HFF-Myc (cell line): ENCODE data around the gene CPNE6.

Source experiments
- DNase-seq: peaks from one replicate; pipeline ENCODE4 v3.0.0-alpha.2; 2011; ENCODE audit warnings: low read depth; ENCODE audit errors: extremely low read depth
- H3K4me3 ChIP-seq: replicated peaks from 2 replicates; pipeline ENCODE4 v1.5.1; 2011; ENCODE audit warnings: low read depth, mild to moderate bottlenecking, control low read depth, low read length
- CTCF ChIP-seq: IDR thresholded peaks from 2 replicates; pipeline ENCODE4 v1.5.1; 2012; ENCODE audit warnings: mild to moderate bottlenecking, low read depth, low read length, control low read depth; ENCODE audit errors: missing control alignments

CPNE6 gene

DNA sequence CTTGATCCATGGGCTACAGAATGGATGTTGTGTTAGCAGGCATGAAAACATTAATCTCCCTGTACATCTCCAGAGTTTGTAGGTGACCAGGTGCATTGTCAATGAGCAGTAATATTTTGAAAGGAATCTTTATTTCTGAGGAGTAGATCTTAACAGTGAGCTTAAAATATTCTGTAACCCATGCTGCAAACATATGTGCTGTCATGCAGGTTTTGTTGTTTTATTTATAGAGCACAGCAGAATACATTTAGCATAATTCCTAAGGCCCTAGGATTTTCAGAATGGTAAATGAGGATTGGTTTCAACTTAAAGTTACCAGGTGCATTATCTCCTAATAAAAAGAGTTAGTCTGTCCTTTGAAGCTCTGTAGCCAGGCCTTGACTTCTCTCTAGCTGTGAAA is 55.6 kb downstream of the CPNE6 start:
- H3K4me3 ChIP-seq, result no peak overlapping the region
- DNase-seq, result no peak
- no peak for TF ChIP-seq CTCF

DNA sequence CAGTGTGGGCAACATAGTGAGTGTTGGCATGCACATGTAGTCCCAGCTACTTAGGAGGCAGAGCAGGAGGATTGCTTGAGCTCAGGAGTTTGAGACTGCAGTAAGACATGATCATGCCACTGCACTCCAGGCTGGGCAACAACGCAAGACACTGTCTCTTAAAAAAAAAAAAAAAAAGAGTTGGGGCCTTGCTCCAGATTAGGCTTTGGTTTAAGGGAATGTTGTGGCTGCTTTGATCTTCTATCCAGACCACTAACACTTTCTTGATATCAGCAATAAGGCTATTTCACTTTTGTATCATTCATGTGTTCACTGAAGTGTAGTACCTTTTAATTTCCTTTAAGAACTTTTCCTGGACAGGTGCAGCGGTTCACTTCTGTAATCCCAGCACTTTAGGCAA is 56.3 kb downstream of the CPNE6 start:
- H3K4me3 ChIP-seq, result no peak overlapping the region
- DNase-seq, result no peak
- TF ChIP-seq CTCF, result no peak
